Stimulated activated CD4-positive, alpha-beta T cell treated with anti-CD3 and anti-CD28 coated beads, Interleukin-15, amount 100 ng/mL, for 48 hours (primary cell): ENCODE measurements around the gene C5orf15.
"Not testable (repeated sequence)": the region's sequence is repeated elsewhere in the genome, so short reads cannot be mapped to it uniquely, and the experiment has no call there.

Source experiments
- DNase-seq, 2 donors: peaks; one replicate each; pipeline ENCODE4 v3.0.0-alpha.2; 2020; ENCODE audit warnings: low read depth in 2 of 2

The C5orf15 gene

GRCh38 chr5:133994297-133994989 lies 26.0 kb upstream of the C5orf15 start:
- DNase-seq: no peak

- DNase-seq: no peak
Measured at GRCh38 chr5:133993185-133993936, 24.9 kb upstream of the C5orf15 start.

GRCh38 chr5:133992429-133993155 lies 24.2 kb upstream of the C5orf15 start:
- DNase-seq: no peak

GRCh38 chr5:133991171-133991910 lies 22.9 kb upstream of the C5orf15 start:
- DNase-seq: no peak

- no peak for DNase-seq
Measured at GRCh38 chr5:133990396-133990795, 22.0 kb upstream of the C5orf15 start.

GRCh38 chr5:133985540-133986180 lies 17.2 kb upstream of the C5orf15 start:
- DNase-seq: no peak

- no peak for DNase-seq
Measured at GRCh38 chr5:133983674-133984073, 15.2 kb upstream of the C5orf15 start.

- no peak for DNase-seq
Measured at GRCh38 chr5:133981714-133982113, 13.3 kb upstream of the C5orf15 start.

GRCh38 chr5:133980652-133981051 lies 12.2 kb upstream of the C5orf15 start:
- DNase-seq: no peak

- no peak for DNase-seq
Measured at GRCh38 chr5:133978943-133979342, 10.5 kb upstream of the C5orf15 start.

- DNase-seq: no peak
Measured at GRCh38 chr5:133977858-133978257, 9.4 kb upstream of the C5orf15 start.

- no peak for DNase-seq
Measured at GRCh38 chr5:133977161-133977787, 8.8 kb upstream of the C5orf15 start.

GRCh38 chr5:133975546-133975945 lies 7.1 kb upstream of the C5orf15 start:
- DNase-seq: not testable (repeated sequence)

- DNase-seq: no peak
Measured at GRCh38 chr5:133974142-133974541, 5.7 kb upstream of the C5orf15 start.

- no peak for DNase-seq
Measured at GRCh38 chr5:133970325-133970909, 2.0 kb upstream of the C5orf15 start.

GRCh38 chr5:133969654-133970324 lies 1.4 kb upstream of the C5orf15 start:
- no peak for DNase-seq

- DNase-seq: no peak
Measured at GRCh38 chr5:133967698-133968203, 674 bp downstream of the C5orf15 start.

- no peak for DNase-seq
Measured at GRCh38 chr5:133967124-133967523, 1.3 kb downstream of the C5orf15 start.

- DNase-seq: no peak
Measured at GRCh38 chr5:133966090-133966489, 2.3 kb downstream of the C5orf15 start.
